Nephron (organoid): ENCODE measurements around the gene PSMB5.
A peak's percentile ranks its signal among the peaks of the same experiment; 100 is the strongest.

Experiments
- H3K27ac Mint-ChIP-seq, 3 experiments: 2 replicates each; pipeline ENCODE4 v1.8.0; 2020; ENCODE audit warnings: mixed read lengths in 3 of 3, mild to moderate bottlenecking in 2 of 3, moderate library complexity in 1 of 3
- H3K27me3 Mint-ChIP-seq: 2 replicates; pipeline ENCODE4 v1.8.0; 2021; ENCODE audit warnings: low read depth, mild to moderate bottlenecking, moderate library complexity, mixed read lengths
- H3K36me3 Mint-ChIP-seq: 2 replicates; pipeline ENCODE4 v1.8.0; 2020; ENCODE audit warnings: low read depth, mixed read lengths
- H3K4me1 Mint-ChIP-seq: 2 replicates; pipeline ENCODE4 v1.8.0; 2020; ENCODE audit warnings: mixed read lengths
- H3K4me3 Mint-ChIP-seq, 3 experiments: 2 replicates each; pipeline ENCODE4 v1.8.0; 2020; ENCODE audit warnings: mild to moderate bottlenecking in 3 of 3, mixed read lengths in 3 of 3, moderate library complexity in 2 of 3
- H3K9me3 Mint-ChIP-seq: 2 replicates; pipeline ENCODE4 v1.8.0; 2020; ENCODE audit warnings: mixed read lengths
- TF ChIP-seq, protein P1 (sequence below), 3 experiments: fragments of 200-600 bp; sonication (generic); IDR thresholded peaks; one replicate each; pipeline ENCODE4 v1.5.0; 2021; ENCODE audit warnings: antibody characterized with exemption in 3 of 3; ENCODE audit not compliant: unreplicated experiment in 3 of 3

The PSMB5 gene

DNA sequence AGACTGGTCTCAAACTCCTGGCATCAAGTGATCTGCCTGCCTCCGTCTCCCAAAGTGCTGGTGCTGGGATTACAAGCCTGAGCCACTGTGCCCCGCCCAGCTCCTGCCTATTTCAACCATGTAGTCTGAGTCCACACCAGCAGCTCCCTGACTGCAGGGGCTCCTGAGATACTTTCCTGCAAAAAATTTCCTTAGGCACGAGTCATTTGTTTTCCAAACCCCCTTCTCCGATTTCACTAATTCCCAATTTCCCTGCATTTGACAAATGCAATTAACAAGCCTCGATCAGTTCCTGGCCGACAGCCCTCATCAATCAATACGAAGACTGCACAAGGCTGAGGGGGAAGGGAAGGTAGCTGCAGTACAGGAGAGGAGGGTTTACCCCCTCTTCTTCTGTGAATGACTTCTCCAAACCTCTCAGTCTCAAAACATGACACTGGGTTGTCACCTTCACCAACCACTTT lies 10.1 kb downstream of the PSMB5 start:
- no peaks in the 10 kb centered on the region for H3K9me3 Mint-ChIP-seq
- H3K4me3 Mint-ChIP-seq = no peak overlapping the region
- H3K27me3 Mint-ChIP-seq = no peaks in the 10 kb centered on the region
- TF ChIP-seq, protein P1, sequence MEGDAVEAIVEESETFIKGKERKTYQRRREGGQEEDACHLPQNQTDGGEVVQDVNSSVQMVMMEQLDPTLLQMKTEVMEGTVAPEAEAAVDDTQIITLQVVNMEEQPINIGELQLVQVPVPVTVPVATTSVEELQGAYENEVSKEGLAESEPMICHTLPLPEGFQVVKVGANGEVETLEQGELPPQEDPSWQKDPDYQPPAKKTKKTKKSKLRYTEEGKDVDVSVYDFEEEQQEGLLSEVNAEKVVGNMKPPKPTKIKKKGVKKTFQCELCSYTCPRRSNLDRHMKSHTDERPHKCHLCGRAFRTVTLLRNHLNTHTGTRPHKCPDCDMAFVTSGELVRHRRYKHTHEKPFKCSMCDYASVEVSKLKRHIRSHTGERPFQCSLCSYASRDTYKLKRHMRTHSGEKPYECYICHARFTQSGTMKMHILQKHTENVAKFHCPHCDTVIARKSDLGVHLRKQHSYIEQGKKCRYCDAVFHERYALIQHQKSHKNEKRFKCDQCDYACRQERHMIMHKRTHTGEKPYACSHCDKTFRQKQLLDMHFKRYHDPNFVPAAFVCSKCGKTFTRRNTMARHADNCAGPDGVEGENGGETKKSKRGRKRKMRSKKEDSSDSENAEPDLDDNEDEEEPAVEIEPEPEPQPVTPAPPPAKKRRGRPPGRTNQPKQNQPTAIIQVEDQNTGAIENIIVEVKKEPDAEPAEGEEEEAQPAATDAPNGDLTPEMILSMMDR (IDR thresholded peaks at IDR 0.05; ENCODE audit: unreplicated experiment in 3 of 3) = no peak
- H3K4me1 Mint-ChIP-seq = peaks cover 49% of the 10 kb centered on the region
- peak overlapping the region; percentile 13 to 86 (median 38) for H3K27ac Mint-ChIP-seq
- peaks cover 35% of the 10 kb centered on the region for H3K36me3 Mint-ChIP-seq

DNA sequence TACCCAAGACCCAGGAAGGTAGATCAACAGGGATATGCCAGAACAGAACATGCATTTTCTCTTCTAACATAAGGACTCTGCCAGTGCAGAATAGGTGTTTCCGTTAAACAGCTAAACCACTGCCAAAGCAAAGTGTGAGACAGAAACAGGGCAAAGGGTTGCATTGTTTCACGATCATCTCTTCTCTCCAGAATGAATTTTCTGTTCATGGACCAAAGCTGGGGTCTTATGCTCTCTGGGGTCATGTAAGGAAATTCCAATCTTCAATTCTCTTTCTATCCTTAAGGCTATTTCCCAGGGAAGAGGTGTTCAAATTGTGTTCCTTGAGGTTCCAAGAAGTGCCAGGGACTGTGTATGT lies 10.9 kb downstream of the PSMB5 start:
- Mint-ChIP-seq H3K4me1 (peaks cover 49% of the 10 kb centered on the region), H3K9me3 (no peaks in the 10 kb centered on the region), H3K4me3 (no peak overlapping the region), H3K36me3 (peaks cover 27% of the 10 kb centered on the region), H3K27ac (peak overlapping the region; percentile 1 to 80 (median 64)), H3K27me3 (no peaks in the 10 kb centered on the region)
- TF ChIP-seq, protein P1 (IDR thresholded peaks at IDR 0.05; ENCODE audit: unreplicated experiment in 3 of 3) = no peak

DNA sequence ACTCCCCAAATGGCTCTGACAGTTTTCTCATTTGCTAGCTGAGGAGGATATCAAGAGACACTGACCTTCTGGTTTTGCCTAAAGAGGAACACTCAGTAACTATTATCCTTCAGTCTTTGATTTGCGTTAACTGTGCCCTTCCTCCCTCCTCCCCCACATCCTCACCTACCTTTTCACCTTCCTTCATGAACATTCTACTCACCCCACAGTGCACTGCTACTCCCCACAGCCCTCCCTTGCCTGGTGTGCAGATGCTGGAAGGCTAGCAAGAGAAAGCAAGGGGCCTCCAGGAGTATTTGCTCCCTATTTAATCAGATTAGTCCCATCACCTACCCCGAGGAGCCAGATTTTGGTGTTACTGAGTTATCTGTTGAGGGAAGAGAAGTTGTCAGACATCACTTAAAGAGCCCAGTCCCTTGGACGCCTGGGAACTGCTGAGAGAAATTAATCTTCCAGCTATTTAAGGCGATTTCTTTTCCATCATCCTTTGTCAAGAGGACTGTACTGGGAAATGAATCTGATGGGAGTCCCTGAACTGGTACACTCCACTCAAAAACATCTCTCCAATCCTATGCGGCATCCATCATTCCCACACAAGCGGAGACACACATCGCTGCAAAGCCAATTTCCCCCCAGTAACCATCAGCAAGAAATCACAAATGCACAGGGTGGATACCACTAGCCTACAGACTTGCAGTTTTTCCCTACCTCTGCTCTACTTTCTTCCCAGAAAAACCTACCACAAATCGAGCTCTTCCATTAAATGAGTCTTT lies 11.5 kb downstream of the PSMB5 start:
- TF ChIP-seq, protein P1 (IDR thresholded peaks at IDR 0.05; ENCODE audit: unreplicated experiment in 3 of 3) = no peak
- Mint-ChIP-seq H3K27ac (peak overlapping the region; percentile 1 to 80 (median 64)), H3K9me3 (no peaks in the 10 kb centered on the region), H3K4me3 (peak overlapping the region in 2 of 3 experiments; percentile 10 to 22), H3K27me3 (no peaks in the 10 kb centered on the region), H3K36me3 (peaks cover 24% of the 10 kb centered on the region), H3K4me1 (peaks cover 49% of the 10 kb centered on the region)

DNA sequence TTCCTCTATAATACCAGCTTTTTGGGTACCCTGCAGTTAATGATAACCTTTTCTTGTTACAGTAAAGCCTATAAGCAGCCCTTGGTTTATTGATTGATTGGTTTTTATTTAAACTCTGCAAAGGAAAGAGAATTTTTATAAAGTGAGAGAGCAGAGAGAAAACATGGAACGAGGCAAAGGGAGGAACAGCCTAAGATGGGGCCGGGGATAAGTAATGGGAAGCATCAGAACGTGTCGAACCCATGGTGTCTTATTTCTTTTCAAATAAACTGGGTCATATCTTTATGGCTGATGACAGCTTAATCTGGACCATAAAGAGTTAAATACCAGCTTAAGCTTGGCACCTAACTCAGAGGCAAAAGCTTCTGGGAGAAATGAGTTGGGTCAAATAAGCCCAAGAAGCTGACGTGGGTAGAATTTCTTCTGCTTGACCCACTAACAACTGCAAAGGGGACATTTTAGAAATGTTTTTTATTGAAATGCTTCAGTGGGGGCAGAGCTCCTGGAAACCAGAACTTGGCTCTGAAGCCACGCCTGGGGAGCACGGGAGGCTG lies 12.7 kb downstream of the PSMB5 start:
- Mint-ChIP-seq H3K4me3 (no peak overlapping the region), H3K9me3 (no peaks in the 10 kb centered on the region), H3K4me1 (peaks cover 49% of the 10 kb centered on the region), H3K36me3 (peaks cover 16% of the 10 kb centered on the region), H3K27me3 (no peaks in the 10 kb centered on the region), H3K27ac (peak overlapping the region; percentile 4 to 38 (median 6))
- TF ChIP-seq, protein P1 (IDR thresholded peaks at IDR 0.05; ENCODE audit: unreplicated experiment in 3 of 3) = no peak

DNA sequence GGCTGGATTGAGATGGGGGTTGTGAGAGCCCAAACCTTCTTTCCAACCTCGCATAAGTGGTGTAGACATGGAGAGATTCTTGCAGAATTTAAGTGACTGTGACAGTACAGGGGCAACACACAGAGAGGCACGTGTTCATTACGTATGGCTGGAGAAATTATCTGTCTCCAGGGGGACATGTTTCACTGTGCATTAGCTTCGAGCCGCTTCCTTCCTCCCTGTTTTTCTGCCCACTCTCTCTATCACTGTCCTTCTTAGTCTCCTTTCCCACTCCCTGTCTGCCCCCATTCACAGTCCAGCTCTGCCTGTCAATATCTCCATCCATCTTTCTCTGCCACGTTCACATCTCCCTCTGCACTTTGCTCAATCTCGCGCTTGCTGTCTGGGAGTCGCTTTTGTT lies 13.3 kb downstream of the PSMB5 start:
- H3K9me3 Mint-ChIP-seq = no peaks in the 10 kb centered on the region
- TF ChIP-seq, protein P1 (IDR thresholded peaks at IDR 0.05; ENCODE audit: unreplicated experiment in 3 of 3) = no peak
- peak overlapping the region in 1 of 3 experiments; percentile 30 for H3K4me3 Mint-ChIP-seq
- peak overlapping the region; percentile 6 to 38 (median 25) for H3K27ac Mint-ChIP-seq
- peaks cover 49% of the 10 kb centered on the region for H3K4me1 Mint-ChIP-seq
- peaks cover 16% of the 10 kb centered on the region for H3K36me3 Mint-ChIP-seq
- H3K27me3 Mint-ChIP-seq = no peaks in the 10 kb centered on the region
